ENCODE measurements around the gene TSSK6.

The TSSK6 gene

GRCh38 chr19:19538061-19538784 lies 22.9 kb upstream of the TSSK6 start, which contains the start of gene CILP2:
Gene CILP2 (plus strand): TSS chr19:19538265. CDS start chr19:19538350, 85 bp downstream.
- TF ChIP-seq YY1 (IDR thresholded peaks at IDR 0.05; ENCODE audit: low read depth) (0 out of 2 replicates have a peak, but pooled peaks have one; percentile 38), EP300 (IDR thresholded peaks at IDR 0.05; ENCODE audit: borderline replicate concordance) (no peak)

- no peak for TF ChIP-seq FOXM1 (IDR thresholded peaks at IDR 0.05; ENCODE audit: borderline replicate concordance, low read depth)
- no peak for TF ChIP-seq RAD21 (IDR thresholded peaks at IDR 0.05; ENCODE audit: low read depth)
- no peak for TF ChIP-seq CREB1 (IDR thresholded peaks at IDR 0.05; ENCODE audit: low read depth)
- no peak for TF ChIP-seq USF1 (IDR thresholded peaks at IDR 0.05)
- TF ChIP-seq EGR1 (IDR thresholded peaks at IDR 0.05), result no peak
These were observed 22.0 kb upstream of the TSSK6 start for GRCh38 chr19:19537075-19538048.

- TF ChIP-seq TAF1 (IDR thresholded peaks at IDR 0.05; ENCODE audit: low read depth) (no peak), EGR1 (IDR thresholded peaks at IDR 0.05) (no peak), YY1 (IDR thresholded peaks at IDR 0.05; ENCODE audit: low read depth) (no peak), CEBPB (IDR thresholded peaks at IDR 0.05) (no peak), TEAD4 (IDR thresholded peaks at IDR 0.05) (no peak), USF1 (IDR thresholded peaks at IDR 0.05) (no peak), ZBTB7A (IDR thresholded peaks at IDR 0.05; ENCODE audit: low read depth) (no peak), NFIC (IDR thresholded peaks at IDR 0.05) (no peak), CREB1 (IDR thresholded peaks at IDR 0.05; ENCODE audit: low read depth) (no peak), RAD21 (IDR thresholded peaks at IDR 0.05; ENCODE audit: low read depth) (no peak), REST (IDR thresholded peaks at IDR 0.05; ENCODE audit: low read depth) (no peak), FOXM1 (IDR thresholded peaks at IDR 0.05; ENCODE audit: borderline replicate concordance, low read depth) (no peak), TCF12 (IDR thresholded peaks at IDR 0.05; ENCODE audit: low read depth) (no peak), MAX (IDR thresholded peaks at IDR 0.05) (no peak), EP300 (IDR thresholded peaks at IDR 0.05; ENCODE audit: borderline replicate concordance) (no peak)
These were observed 20.2 kb upstream of the TSSK6 start for GRCh38 chr19:19535311-19536191.

GRCh38 chr19:19534556-19535265 lies 19.4 kb upstream of the TSSK6 start:
- TF ChIP-seq TEAD4 (IDR thresholded peaks at IDR 0.05), result no peak
- no peak for TF ChIP-seq EGR1 (IDR thresholded peaks at IDR 0.05)
- no peak for TF ChIP-seq REST (IDR thresholded peaks at IDR 0.05; ENCODE audit: low read depth)
- no peak for TF ChIP-seq TAF1 (IDR thresholded peaks at IDR 0.05; ENCODE audit: low read depth)
- no peak for TF ChIP-seq FOXM1 (IDR thresholded peaks at IDR 0.05; ENCODE audit: borderline replicate concordance, low read depth)
- no peak for TF ChIP-seq EP300 (IDR thresholded peaks at IDR 0.05; ENCODE audit: borderline replicate concordance)
- TF ChIP-seq YY1 (IDR thresholded peaks at IDR 0.05; ENCODE audit: low read depth), result no peak
- no peak for TF ChIP-seq MAX (IDR thresholded peaks at IDR 0.05)
- TF ChIP-seq RAD21 (IDR thresholded peaks at IDR 0.05; ENCODE audit: low read depth), result no peak
- no peak for TF ChIP-seq CREB1 (IDR thresholded peaks at IDR 0.05; ENCODE audit: low read depth)
- no peak for TF ChIP-seq NFIC (IDR thresholded peaks at IDR 0.05)
- TF ChIP-seq USF1 (IDR thresholded peaks at IDR 0.05), result no peak
- no peak for TF ChIP-seq ZBTB7A (IDR thresholded peaks at IDR 0.05; ENCODE audit: low read depth)
- no peak for TF ChIP-seq CEBPB (IDR thresholded peaks at IDR 0.05)
- no peak for TF ChIP-seq TCF12 (IDR thresholded peaks at IDR 0.05; ENCODE audit: low read depth)

All from Ishikawa (cell line).